K562 (cell line): ENCODE results near the gene CERS6. TPM values are rescaled to one million over a fixed set of nuclear protein-coding genes. Genes with fewer than 3 reads are reported as not detected.
A peak's percentile ranks its signal among the peaks of the same experiment; 100 is the strongest.

Experiments
- ATAC-seq: fragments of 200-7000 bp; cut with Tn5 transposase; 3 replicates; pipeline ENCODE4 v1.9.1; 2020; ENCODE audit warnings: moderate library complexity
- BruUV-seq: library from RNA; stranded (reverse); fragments of 400-500 nt; replicated peaks from 2 replicates; lab custom pipeline; 2021; lab: Mats Ljungman, UMichigan
- CTCF ChIA-PET: fragments of 300-600 bp; formaldehyde crosslinking; extraction: SDS; loops from one replicate; lab custom pipeline; 2021; ENCODE audit warnings: low intra/inter-chr PET ratio; lab: Yijun Ruan, JAX
- POLR2A ChIA-PET: fragments of 300-600, 350-650 bp; sonication (Branson Sonifier 250); formaldehyde crosslinking; extraction: SDS; loops from one replicate; lab custom pipeline; 2021; ENCODE audit warnings: antibody characterized with exemption, inconsistent platforms; lab: Yijun Ruan, JAX
- DNase-seq, 4 experiments: peaks; one replicate each; pipeline versions ENCODE4 v3.0.0 to v3.0.0-alpha.2; 2011 to 2018; ENCODE audit warnings: low spot score in 3 of 4, mixed read lengths in 3 of 4; ENCODE audit errors: extremely low read depth in 1 of 4
- FAIRE-seq: peaks from 2 replicates; lab custom pipeline; 2011; peaks lifted over from hg19 to GRCh38; lab: Jason Lieb, UNC
- H2AFZ ChIP-seq: 2 replicates; pipeline ENCODE4 v1.6.0; 2011; ENCODE audit warnings: low read depth, low read length, control low read depth, inconsistent platforms
- H3K27ac ChIP-seq: fragments of 200-600 bp; 3 replicates; pipeline ENCODE4 v1.8.0; 2011; ENCODE audit warnings: low read depth, mild to moderate bottlenecking, control low read depth, inconsistent platforms, low read length, moderate library complexity, mixed read lengths; ENCODE audit errors: extremely low read depth
- H3K27me3 ChIP-seq, 2 experiments: fragments of 300-600 bp in 1 of 2; 2 replicates in 1 of 2; 3 replicates in 1 of 2; pipeline versions ENCODE4 v1.6.0 to v1.8.0; 2011; ENCODE audit warnings: inconsistent platforms in 2 of 2, low read length in 2 of 2, mild to moderate bottlenecking in 1 of 2, mixed read lengths in 1 of 2, moderate library complexity in 1 of 2; ENCODE audit not compliant: control insufficient read depth in 2 of 2, insufficient read depth in 2 of 2
- H3K36me3 ChIP-seq: fragments of 300-600 bp; 3 replicates; pipeline ENCODE4 v1.8.0; 2011; ENCODE audit warnings: mild to moderate bottlenecking, low read length, inconsistent platforms; ENCODE audit not compliant: control insufficient read depth, insufficient read depth
- H3K4me1 ChIP-seq, 2 experiments: fragments of 200-600 bp in 1 of 2; replicated peaks in 1 of 2; 2 replicates in 1 of 2; 3 replicates in 1 of 2; pipeline versions ENCODE4 v1.5.1 to v1.8.0; 2011; ENCODE audit warnings: inconsistent platforms in 2 of 2, low read length in 2 of 2, mild to moderate bottlenecking in 1 of 2, mixed read lengths in 1 of 2, moderate library complexity in 1 of 2; ENCODE audit not compliant: control insufficient read depth in 2 of 2, insufficient read depth in 2 of 2
- H3K4me2 ChIP-seq: 2 replicates; pipeline ENCODE4 v1.6.1; 2011; ENCODE audit warnings: low read length, control low read depth, inconsistent platforms, mixed read lengths; ENCODE audit not compliant: insufficient read depth
- H3K4me3 ChIP-seq: fragments of 200-600 bp; sonication (generic), shearing (Covaris generic); 2 replicates; pipeline ENCODE4 v1.5.1; 2016; ENCODE audit warnings: control low read depth, inconsistent platforms
- H3K79me2 ChIP-seq: fragments of 200-600 bp; 3 replicates; pipeline ENCODE4 v1.8.0; 2011; ENCODE audit warnings: low read length, inconsistent platforms; ENCODE audit not compliant: control insufficient read depth, insufficient read depth
- H3K9ac ChIP-seq, 2 experiments: 2 replicates each; pipeline versions ENCODE4 v1.6.0 to v1.6.1; 2011; ENCODE audit warnings: low read depth in 2 of 2, low read length in 2 of 2, control low read depth in 1 of 2, inconsistent platforms in 1 of 2, mild to moderate bottlenecking in 1 of 2, mixed read lengths in 1 of 2; ENCODE audit not compliant: insufficient read depth in 1 of 2
- H3K9me1 ChIP-seq: one replicate; pipeline ENCODE4 v1.6.0; 2011; ENCODE audit warnings: inconsistent platforms, mild to moderate bottlenecking, low read length, moderate library complexity; ENCODE audit not compliant: control insufficient read depth, insufficient read depth
- H3K9me3 ChIP-seq: replicated peaks from 2 replicates; pipeline ENCODE4 v1.5.1; 2011; ENCODE audit warnings: low read depth, low read length, inconsistent platforms; ENCODE audit not compliant: control insufficient read depth, insufficient read depth
- H4K20me1 ChIP-seq: replicated peaks from 2 replicates; pipeline ENCODE4 v1.6.1; 2011; ENCODE audit warnings: low read length, inconsistent platforms, mixed read lengths; ENCODE audit not compliant: control insufficient read depth, insufficient read depth
- CAMTA2 ChIP-seq: fragments of 250-450 bp; sonication (Bioruptor Pico); conservative IDR thresholded peaks from 2 replicates; pipeline ENCODE4 v1.5.1; 2022
- IFI16 ChIP-seq: fragments of 250-450 bp; sonication (Bioruptor Pico); IDR thresholded peaks from 2 replicates; pipeline ENCODE4 v2.1.2; 2022; ENCODE audit warnings: mild to moderate bottlenecking, inconsistent platforms
- RBM25 ChIP-seq: fragments of 200-400 bp; formaldehyde crosslinking; IDR thresholded peaks from 2 replicates; pipeline ENCODE4 v1.6.1; 2018; ENCODE audit warnings: low read length, low read depth, moderate library complexity; ENCODE audit not compliant: severe bottlenecking
- SETDB1 ChIP-seq: IDR thresholded peaks from one replicate; pipeline ENCODE4 v1.6.1; 2012; ENCODE audit warnings: low read length, control low read depth, inconsistent platforms
- WGBS: fragments of 100-300 bp; shearing (Covaris generic); methylation state at CpG from one replicate; pipeline ENCODE4 v1.1.6; 2016; ENCODE audit warnings: low coverage, mixed read lengths; ENCODE audit not compliant: insufficient coverage; ENCODE audit errors: missing lambda C conversion rate; 5-methylcytosine and 5-hydroxymethylcytosine counted together
- in situ Hi-C: fragments of 300-500 bp; cut with MboI; formaldehyde crosslinking; loops from 4 replicates; pipeline ENCODE4 v1.15.0; 2018; ENCODE audit warnings: inconsistent platforms, mixed read lengths
- intact Hi-C: fragments of 100-400 bp; cut with micrococcal nuclease; formaldehyde crosslinking; loops from 2 replicates; pipeline ENCODE4 v1.14.2; 2022
- microRNA-seq: library from miRNA; unstranded; fragments of <30 nt; microRNA quantifications from one replicate; pipeline ENCODE4, GENCODE V29; 2018; ENCODE audit warnings: borderline microRNAs expressed
- polyA plus RNA-seq, 8 experiments: library from polyadenylated mRNA; depleted of rRNA in 4 of 8; stranded (reverse) in 5 of 8; unstranded in 3 of 8; fragments of >200 nt; fragmentation: Nextera tagmentation in 2 of 8; fragmentation: Illumina TruSeq in 1 of 8; extraction: Ambion mirVana in 2 of 8; extraction: Trizol in 1 of 8; gene quantifications; 2 replicates each; pipeline versions ENCODE4 v1.2.1 to v1.2.3, GENCODE V29; 2011 to 2014; ENCODE audit warnings: inconsistent platforms in 1 of 8, missing spikeins in 1 of 8
- small RNA-seq: library from RNA; depleted of rRNA; stranded (forward); fragments of <200 nt; gene quantifications from one replicate; pipeline ENCODE3, GENCODE V24; 2014
- total RNA-seq, 7 experiments: library from RNA; depleted of rRNA in 6 of 7; stranded (reverse); fragments of >200 nt in 6 of 7; fragmentation: Illumina TruSeq in 2 of 7; extraction: Trizol in 2 of 7; gene quantifications; 2 replicates each; pipeline versions ENCODE4 v1.2.1 to v1.2.3, GENCODE V29; 2011 to 2021; ENCODE audit warnings: low replicate concordance in 1 of 7

Gene CERS6
- total and polyA plus RNA-seq, 9 of the 15 experiments (the other 6 are each of a cell fraction or from before 2014, with no cell fraction given): 1.6 to 13.6 (median 11.4) TPM

GRCh38 chr2:168821992-168822391 lies 365.9 kb downstream of the CERS6 start:
- in situ Hi-C loops: no loop called here
- 83% methylated on average over 1 of the region's 1 CpG for WGBS
- Histone ChIP-seq H4K20me1 (no peaks in the 10 kb centered on the region), H3K9ac (no peak overlapping the region), H3K79me2 (no peaks in the 10 kb centered on the region), H3K4me2 (no peak overlapping the region), H3K27ac (no peak overlapping the region), H3K9me3 (no peaks in the 10 kb centered on the region), H3K36me3 (peaks cover 28% of the 10 kb centered on the region), H3K9me1 (no peaks in the 10 kb centered on the region), H3K4me1 (peaks cover 0 to 18% of the 10 kb centered on the region in 2 experiments; a peak in 4 of 5 replicates)
- FAIRE-seq (no peak), ATAC-seq (no peak), DNase-seq (no peak)
- CTCF ChIA-PET: no interaction called here
- POLR2A ChIA-PET: interaction anchor here (0.6 to 1.7 kb wide), 3 partner anchors 10 to 97 kb away, joined by 4 read pairs; no protein-coding TSS in a partner anchor
- TF ChIP-seq IFI16 (CRISPR knock-in tag) (no peak), SETDB1 (no peak), CAMTA2 (CRISPR knock-in tag) (no peak), RBM25 (peak; percentile 4)
- TF ChIP-seq, all 486 proteins: peak for 1
- Histone ChIP-seq H3K4me3 (no peak overlapping the region), H3K27me3 (no peaks in the 10 kb centered on the region), H2AFZ (no peak overlapping the region)
- BruUV-seq: no TSS peak
- intact Hi-C loops: no loop called here

Small RNAs within 50 kb of the gene (microRNA-seq; reads per million reads assigned to microRNA genes)
- gene MIR4774: not detected

Small RNAs within 50 kb of the gene (small RNA-seq; reads per million reads assigned to genes)
- gene MIR4774 (not detected), gene RN7SL813P (not detected), gene RNU6-766P (not detected)

Other genes starting within 250 kb of the CERS6 start
- 0.37 and 0.64 TPM in 2 replicates for gene STK39, start 208.7 kb upstream of the CERS6 start, total RNA-seq (2014; rRNA removed)
- gene STK39, start 208.7 kb upstream of the CERS6 start, total RNA-seq (2014; rRNA removed; fragmentation: Illumina TruSeq; extraction: Trizol): 0.48 and 0.76 TPM in 2 replicates
- 0.58 and 0.79 TPM in 2 replicates for gene STK39, start 208.7 kb upstream of the CERS6 start, total RNA-seq (2015; rRNA removed; fragmentation: Illumina TruSeq; extraction: Trizol)
- gene STK39, start 208.7 kb upstream of the CERS6 start, total RNA-seq (2021): 0.47 and 0.49 TPM in 2 replicates
- 0.52 and 0.72 TPM in 2 replicates for gene STK39, start 208.7 kb upstream of the CERS6 start, polyA plus RNA-seq (2011; rRNA removed)
- gene STK39, start 208.7 kb upstream of the CERS6 start, polyA plus RNA-seq (2014; fragmentation: Illumina TruSeq; extraction: Trizol): 0.28 and 0.51 TPM in 2 replicates
- gene STK39, start 208.7 kb upstream of the CERS6 start, polyA plus RNA-seq (2014; fragmentation: Nextera tagmentation; extraction: Ambion mirVana): under 1 TPM; 0.28 to 0.34 TPM
- 0.19 and 0.32 TPM in 2 replicates for gene STK39, start 208.7 kb upstream of the CERS6 start, polyA plus RNA-seq (2014; rRNA removed)